WTC11 (cell line): ENCODE results near the gene ADAMTS2. TPM values are rescaled to one million over a fixed set of nuclear protein-coding genes. Genes with fewer than 3 reads are reported as not detected.

Source experiments
- ATAC-seq: fragments of 200-7000 bp; cut with Tn5 transposase; 2 replicates; pipeline ENCODE4 v1.10.0; 2021; ENCODE audit warnings: mild to moderate bottlenecking, moderate library complexity
- CTCF ChIA-PET: fragments of 300-600 bp; sonication (Branson Sonifier 250); formaldehyde crosslinking; loops from one replicate; lab custom pipeline; 2021; ENCODE audit warnings: antibody characterized with exemption; lab: Charles Lee
- POLR2A ChIA-PET: fragments of 350-600 bp; sonication (Branson Sonifier 250); formaldehyde crosslinking; loops from one replicate; lab custom pipeline; 2021; ENCODE audit warnings: antibody characterized with exemption; lab: Charles Lee
- DNase-seq: peaks from one replicate; pipeline ENCODE4 v3.0.0; 2021; ENCODE audit warnings: low spot score
- H3K27ac Mint-ChIP-seq: 2 replicates; pipeline ENCODE4 v1.8.0; 2021; ENCODE audit warnings: mixed read lengths
- H3K27me3 Mint-ChIP-seq: 2 replicates; pipeline ENCODE4 v1.8.0; 2021; ENCODE audit warnings: low read depth, mild to moderate bottlenecking, moderate library complexity, mixed read lengths
- H3K36me3 Mint-ChIP-seq: 2 replicates; pipeline ENCODE4 v1.8.0; 2021; ENCODE audit warnings: mixed read lengths
- H3K4me1 Mint-ChIP-seq: 2 replicates; pipeline ENCODE4 v1.8.0; 2022; ENCODE audit warnings: mixed read lengths
- H3K4me3 Mint-ChIP-seq: 2 replicates; pipeline ENCODE4 v1.8.0; 2021; ENCODE audit warnings: mild to moderate bottlenecking, moderate library complexity, mixed read lengths
- H3K9me3 Mint-ChIP-seq: 2 replicates; pipeline ENCODE4 v1.8.0; 2021; ENCODE audit warnings: mixed read lengths
- CREB1 ChIP-seq: sonication (generic); formaldehyde crosslinking; IDR thresholded peaks from 2 replicates; pipeline ENCODE4 v1.8.0; 2023; ENCODE audit warnings: mild to moderate bottlenecking, missing genetic modification reagents
- TEAD1 ChIP-seq: sonication (generic); formaldehyde crosslinking; IDR thresholded peaks from 2 replicates; pipeline ENCODE4 v1.8.0; 2022; ENCODE audit warnings: mild to moderate bottlenecking, missing genetic modification reagents
- total RNA-seq: library from RNA; stranded (reverse); gene quantifications from 3 replicates; pipeline ENCODE4 v1.2.3, GENCODE V29; 2021

Gene ADAMTS2
- total RNA-seq, 1 experiment from 2014 or later, result 11.2 TPM

- Mint-ChIP-seq H3K4me3 (peak overlapping the region; percentile 82), H3K27me3 (peaks cover 21% of the 10 kb centered on the region), H3K36me3 (peaks cover 49% of the 10 kb centered on the region), H3K27ac (no peak overlapping the region), H3K9me3 (peaks cover 37% of the 10 kb centered on the region), H3K4me1 (peaks cover 13% of the 10 kb centered on the region)
- ATAC-seq (no peak), DNase-seq (no peak)
- CTCF ChIA-PET, result interaction anchor here (1.5 kb wide), 1 partner anchor 330 kb away, joined by 4 read pairs; the partner anchor contains the start of gene ZNF354A
- TF ChIP-seq TEAD1 (CRISPR knock-in tag), result no peak
- no peak for TF ChIP-seq CREB1 (CRISPR knock-in tag)
- TF ChIP-seq, all 79 proteins: peak for 0
- POLR2A ChIA-PET, result interaction anchor here (1.3 kb wide), 1 partner anchor 108 kb away, joined by 3 read pairs; no protein-coding TSS in a partner anchor
These were observed 284.2 kb downstream of the ADAMTS2 start for GRCh38 chr5:179061025-179061424.

Other genes starting within 250 kb of the ADAMTS2 start
- 32.3 to 34.0 TPM (median 32.7 TPM) in 3 replicates for gene RUFY1, start 205.1 kb upstream of the ADAMTS2 start, total RNA-seq